ENCODE data around the gene EIF4ENIF1.
"Not testable (repeated sequence)": the region's sequence is repeated elsewhere in the genome, so short reads cannot be mapped to it uniquely, and the experiment has no call there.

GRCh38 chr22:31507517-31507916, 17.9 kb upstream of the EIF4ENIF1 start:
- not testable (repeated sequence) for TF ChIP-seq CTCF, POLR2AphosphoS5, POLR2A, EP300 (IDR thresholded peaks at IDR 0.05)

Data from stomach (tissue), 4 donors.